Pancreas (tissue), 10 donors: ENCODE measurements around the gene TRIM4. TPM values are rescaled to one million over a fixed set of nuclear protein-coding genes. Genes with fewer than 3 reads are reported as not detected.
"Not testable (repeated sequence)": the region's sequence is repeated elsewhere in the genome, so short reads cannot be mapped to it uniquely, and the experiment has no call there.

ENCODE experiments used
- ATAC-seq, 4 donors: fragments of 200-7000 bp; cut with Tn5 transposase; one replicate each; pipeline versions ENCODE4 v1.8.0 to v1.9.1; 2020; ENCODE audit warnings: mild to moderate bottlenecking in 4 of 4, moderate library complexity in 4 of 4
- DNase-seq, 6 donors: peaks; one replicate each; pipeline ENCODE4 v3.0.0-alpha.2; 2020
- FAIRE-seq: peaks from 2 replicates; lab custom pipeline; 2012; peaks lifted over from hg19 to GRCh38; lab: Jason Lieb, UNC
- H3K27ac ChIP-seq, 4 donors: fragments of 200-600 bp; sonication (generic); 1 replicate in 3 of 4; 2 replicates in 1 of 4; pipeline versions ENCODE4 v1.5.0 to v1.8.0; 2020
- H3K27me3 ChIP-seq, 4 donors: fragments of 200-600 bp; one replicate each; pipeline ENCODE4 v1.8.0; 2021
- H3K36me3 ChIP-seq, 3 donors: fragments of 200-600 bp; sonication (generic) in 1 of 3; one replicate each; pipeline versions ENCODE4 v1.5.0 to v1.8.0; 2020 to 2021
- H3K4me1 ChIP-seq, 3 donors: fragments of 200-600 bp; one replicate each; pipeline ENCODE4 v1.8.0; 2021
- H3K4me3 ChIP-seq, 4 donors: fragments of 200-600 bp; sonication (generic) in 2 of 4; one replicate each; pipeline versions ENCODE4 v1.5.0 to v1.8.0; 2020 to 2021
- H3K9me3 ChIP-seq, 4 donors: fragments of 200-600 bp; one replicate each; pipeline ENCODE4 v1.8.0; 2021
- WGBS, 2 donors: extraction: QIAGEN DNeasy Blood & Tissue Kit; methylation state at CpG; one replicate each; pipeline ENCODE4 v1.1.7; 2013; 5-methylcytosine and 5-hydroxymethylcytosine counted together
- intact Hi-C, 3 donors: fragments of 100-400 bp; cut with DNase I; formaldehyde crosslinking; loops; one replicate each; pipeline versions ENCODE4 v1.11.1 to v1.14.2; 2022
- polyA plus RNA-seq, 2 donors: library from polyadenylated mRNA; stranded (reverse); fragments of 200-250 nt; gene quantifications; one replicate each; pipeline ENCODE4 v1.2.3, GENCODE V29; 2013
- total RNA-seq, 6 donors: library from RNA; stranded (reverse); fragmentation: NEBNext Ultra II Directional in 4 of 6; extraction: Animal tissue kit (Norgen Biotek cat#: 25700) in 4 of 6; gene quantifications; one replicate each; pipeline versions ENCODE4 v1.2.1 to v1.2.4, GENCODE V29; 2021 to 2023
- TF ChIP-seq, protein P1 (sequence below), 4 donors: fragments of 200-600 bp; sonication (generic) in 3 of 4; IDR thresholded peaks; one replicate each; pipeline versions ENCODE4 v1.5.0 to v1.8.0; 2021; ENCODE audit warnings: antibody characterized with exemption in 4 of 4
- donor health status: healthy with polysubstance abuse.
- donor health status: DM: no; HTN: no; CAD: no; lungs with moderate emphysema.
- donor health status: DM: no; HTN: no; CAD: no.
- donor health status: control.
- donor health status: control.
- donor health status: Bipolar disorder and iron deficiency.
- donor health status: DM: yes; HTN: yes; CAD: no.
- donor health status: DM: no; HTN: no; CAD: no.
- donor health status: DM: no; HTN: no; CAD: no.
- donor health status: DM: yes; HTN: yes; CAD: no.

TRIM4 gene
- total and polyA plus RNA-seq, 8 donors = 9.4 to 18.6 (median 15.7) TPM

DNA sequence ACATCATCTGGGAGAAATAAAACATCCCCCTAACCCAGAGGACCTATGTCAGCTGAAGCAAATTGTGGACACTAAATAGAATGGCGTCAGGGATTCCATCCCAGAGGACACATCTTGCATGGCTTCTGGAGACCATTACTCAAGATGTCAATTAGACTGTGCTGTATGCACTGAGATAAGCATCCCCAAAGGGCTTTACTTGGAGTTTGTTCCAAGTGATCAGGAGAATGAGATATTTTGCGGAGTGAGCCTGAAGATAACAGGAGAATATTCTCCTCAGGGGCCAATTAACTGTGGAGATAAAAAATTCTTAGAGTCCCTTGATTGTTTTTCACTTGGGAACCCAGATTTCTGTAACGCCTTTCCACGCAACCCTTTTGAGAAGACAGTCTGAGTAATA, 38.0 kb downstream of the TRIM4 start:
- DNase-seq = no peak
- no peak overlapping the region for H3K27ac ChIP-seq
- intact Hi-C loops = no loop called here
- H3K27me3 ChIP-seq = no peaks in the 10 kb centered on the region
- 84 to 89% methylated on average over 4 of the region's 4 CpGs for WGBS, 2 donors
- no peaks in the 10 kb centered on the region for H3K36me3 ChIP-seq
- ATAC-seq = no peak
- TF ChIP-seq, protein P1, sequence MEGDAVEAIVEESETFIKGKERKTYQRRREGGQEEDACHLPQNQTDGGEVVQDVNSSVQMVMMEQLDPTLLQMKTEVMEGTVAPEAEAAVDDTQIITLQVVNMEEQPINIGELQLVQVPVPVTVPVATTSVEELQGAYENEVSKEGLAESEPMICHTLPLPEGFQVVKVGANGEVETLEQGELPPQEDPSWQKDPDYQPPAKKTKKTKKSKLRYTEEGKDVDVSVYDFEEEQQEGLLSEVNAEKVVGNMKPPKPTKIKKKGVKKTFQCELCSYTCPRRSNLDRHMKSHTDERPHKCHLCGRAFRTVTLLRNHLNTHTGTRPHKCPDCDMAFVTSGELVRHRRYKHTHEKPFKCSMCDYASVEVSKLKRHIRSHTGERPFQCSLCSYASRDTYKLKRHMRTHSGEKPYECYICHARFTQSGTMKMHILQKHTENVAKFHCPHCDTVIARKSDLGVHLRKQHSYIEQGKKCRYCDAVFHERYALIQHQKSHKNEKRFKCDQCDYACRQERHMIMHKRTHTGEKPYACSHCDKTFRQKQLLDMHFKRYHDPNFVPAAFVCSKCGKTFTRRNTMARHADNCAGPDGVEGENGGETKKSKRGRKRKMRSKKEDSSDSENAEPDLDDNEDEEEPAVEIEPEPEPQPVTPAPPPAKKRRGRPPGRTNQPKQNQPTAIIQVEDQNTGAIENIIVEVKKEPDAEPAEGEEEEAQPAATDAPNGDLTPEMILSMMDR (IDR thresholded peaks at IDR 0.05) = no peak
- H3K4me1 ChIP-seq = no peaks in the 10 kb centered on the region
- no peak for FAIRE-seq
- no peak overlapping the region for H3K4me3 ChIP-seq
- no peaks in the 10 kb centered on the region for H3K9me3 ChIP-seq

DNA sequence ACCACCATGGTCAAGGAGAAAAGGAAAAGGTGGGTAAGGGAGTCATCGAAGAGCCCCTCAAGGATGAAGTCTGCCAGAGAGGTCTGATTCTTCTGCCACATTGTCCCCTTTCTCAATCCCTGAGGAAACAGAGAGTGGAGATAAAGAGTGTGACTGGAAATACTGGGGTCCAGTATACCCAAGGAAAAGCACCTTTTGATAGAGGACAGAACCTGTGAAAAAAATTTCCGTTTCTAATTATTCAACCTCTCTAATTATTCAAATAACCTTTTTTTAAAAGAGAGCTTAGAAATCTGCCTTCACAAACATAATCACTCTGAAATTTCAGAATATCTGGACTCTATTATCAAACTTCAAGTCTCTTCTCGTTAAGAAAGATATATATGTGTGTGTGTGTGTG, 42.4 kb downstream of the TRIM4 start, which contains the start of gene OR2AE1:
Gene OR2AE1, minus strand, starts transcription at position 101 of the 400 bp plus-strand sequence. Its CDS starts 0 bp downstream, at position 101.
- Histone ChIP-seq H3K9me3 (no peaks in the 10 kb centered on the region), H3K4me3 (no peak within 1 kb of the TSS), H3K27ac (no peak within 1 kb of the TSS), H3K27me3 (no peaks in the 10 kb centered on the region), H3K4me1 (no peaks in the 10 kb centered on the region), H3K36me3 (no peaks in the 10 kb centered on the region)
- 65 to 83% methylated on average over 3 of the region's 3 CpGs for WGBS, 2 donors
- FAIRE-seq = no peak
- intact Hi-C loops = no loop called here
- TF ChIP-seq, protein P1 (IDR thresholded peaks at IDR 0.05) = no peak
- no peak for DNase-seq
- ATAC-seq = no peak

DNA sequence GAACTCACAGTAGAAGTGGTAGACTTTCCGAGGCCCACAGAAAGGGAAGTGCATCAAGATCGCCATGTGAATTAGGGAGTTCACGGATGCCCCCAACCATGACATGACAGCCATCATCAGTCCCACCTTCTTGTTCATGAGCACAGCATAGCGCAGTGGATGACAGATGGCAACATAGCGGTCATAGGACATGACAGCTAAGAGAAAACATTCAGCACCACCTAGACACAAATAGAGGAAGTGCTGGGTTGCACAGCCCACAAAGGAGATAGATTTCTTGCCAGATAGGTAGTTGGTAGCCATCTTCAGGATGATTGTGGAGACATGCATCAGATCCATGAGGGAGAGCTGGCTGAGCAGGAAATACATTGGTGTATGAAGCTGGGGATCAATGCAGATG, 42.8 kb downstream of the TRIM4 start:
- TF ChIP-seq, protein P1 (IDR thresholded peaks at IDR 0.05) = no peak
- intact Hi-C loops = no loop called here
- DNase-seq (no peak), ATAC-seq (no peak), FAIRE-seq (no peak)
- Histone ChIP-seq H3K4me3 (no peak overlapping the region), H3K36me3 (no peaks in the 10 kb centered on the region), H3K4me1 (no peaks in the 10 kb centered on the region), H3K9me3 (no peaks in the 10 kb centered on the region), H3K27ac (no peak overlapping the region), H3K27me3 (no peaks in the 10 kb centered on the region)
- WGBS, 2 donors = 85 to 90% methylated on average over 5 of the region's 5 CpGs

DNA sequence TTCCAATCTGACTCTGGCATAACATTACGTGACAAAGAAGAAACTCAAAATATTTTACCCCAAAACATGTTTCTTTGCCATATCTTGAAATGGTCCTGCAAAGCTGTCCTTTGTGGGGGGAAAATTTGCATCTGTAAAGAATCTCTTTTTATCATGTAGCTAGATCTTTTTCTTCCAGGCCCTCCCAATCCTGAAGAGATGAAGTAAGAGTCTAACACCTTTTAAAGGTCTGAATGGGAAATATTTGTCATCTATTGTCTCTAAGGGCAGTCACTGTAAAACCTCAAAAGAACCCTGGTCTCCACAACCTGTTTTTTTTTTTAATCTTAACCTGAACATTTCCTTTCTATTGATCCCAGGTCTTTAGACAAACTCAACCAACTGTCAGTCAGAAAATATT, 51.1 kb downstream of the TRIM4 start:
- ATAC-seq (no peak), DNase-seq (no peak), FAIRE-seq (no peak)
- H3K36me3 ChIP-seq = no peaks in the 10 kb centered on the region
- H3K27ac ChIP-seq = no peak overlapping the region
- H3K27me3 ChIP-seq = no peaks in the 10 kb centered on the region
- no peaks in the 10 kb centered on the region for H3K4me1 ChIP-seq
- intact Hi-C loops = no loop called here
- no peaks in the 10 kb centered on the region for H3K9me3 ChIP-seq
- WGBS, 2 donors = 81 to 90% methylated on average over 1 of the region's 1 CpG
- H3K4me3 ChIP-seq = no peak overlapping the region
- TF ChIP-seq, protein P1 (IDR thresholded peaks at IDR 0.05) = no peak

DNA sequence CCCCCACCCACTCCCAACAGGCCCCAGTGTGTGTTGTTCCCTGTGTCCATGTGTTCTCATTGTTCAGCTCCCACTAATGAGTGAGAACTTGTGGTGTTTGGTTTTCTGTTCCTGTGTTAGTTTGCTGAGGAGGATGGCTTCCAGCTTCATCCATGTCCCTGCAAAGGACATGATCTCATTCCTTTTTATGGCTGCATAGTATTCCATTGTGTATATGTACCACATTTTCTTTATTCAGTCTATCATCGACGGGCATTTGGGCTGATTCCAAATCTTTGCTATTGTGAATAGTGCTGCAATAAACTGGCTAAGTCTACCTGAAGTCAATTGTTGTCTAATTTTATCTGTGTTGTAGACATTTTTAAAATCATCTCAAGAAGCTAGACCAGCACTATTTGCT, 51.9 kb downstream of the TRIM4 start:
- H3K4me3 ChIP-seq, intact Hi-C loops, H3K27me3 ChIP-seq, H3K4me1 ChIP-seq, ATAC-seq, H3K36me3 ChIP-seq, H3K27ac ChIP-seq, FAIRE-seq, DNase-seq, H3K9me3 ChIP-seq: not testable (repeated sequence)
- WGBS, 2 donors = 88 to 94% methylated on average over 2 of the region's 2 CpGs
